GM18499 (cell line): Measurements from ENCODE around the gene SCYL1.
"Not testable (repeated sequence)": the region's sequence is repeated elsewhere in the genome, so short reads cannot be mapped to it uniquely, and the experiment has no call there.

Source experiments
- ATAC-seq: cut with Tn5 transposase; IDR thresholded peaks from one replicate; pipeline ENCODE4 v1.9.1; 2021; ENCODE audit warnings: moderate number of reproducible peaks; ENCODE audit not compliant: insufficient read depth, unreplicated experiment

The SCYL1 gene

DNA sequence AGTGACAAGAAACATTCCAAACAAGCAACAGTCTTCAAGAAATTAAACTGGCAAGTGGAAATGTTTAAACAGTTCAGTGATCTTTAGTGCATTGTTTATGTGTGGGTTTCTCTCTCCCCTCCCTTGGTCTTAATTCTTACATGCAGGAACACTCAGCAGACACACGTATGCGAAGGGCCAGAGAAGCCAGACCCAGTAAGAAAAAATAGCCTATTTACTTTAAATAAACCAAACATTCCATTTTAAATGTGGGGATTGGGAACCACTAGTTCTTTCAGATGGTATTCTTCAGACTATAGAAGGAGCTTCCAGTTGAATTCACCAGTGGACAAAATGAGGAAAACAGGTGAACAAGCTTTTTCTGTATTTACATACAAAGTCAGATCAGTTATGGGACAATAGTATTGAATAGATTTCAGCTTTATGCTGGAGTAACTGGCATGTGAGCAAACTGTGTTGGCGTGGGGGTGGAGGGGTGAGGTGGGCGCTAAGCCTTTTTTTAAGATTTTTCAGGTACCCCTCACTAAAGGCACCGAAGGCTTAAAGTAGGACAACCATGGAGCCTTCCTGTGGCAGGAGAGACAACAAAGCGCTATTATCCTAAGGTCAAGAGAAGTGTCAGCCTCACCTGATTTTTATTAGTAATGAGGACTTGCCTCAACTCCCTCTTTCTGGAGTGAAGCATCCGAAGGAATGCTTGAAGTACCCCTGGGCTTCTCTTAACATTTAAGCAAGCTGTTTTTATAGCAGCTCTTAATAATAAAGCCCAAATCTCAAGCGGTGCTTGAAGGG, 20.0 kb upstream of the SCYL1 start:
- ATAC-seq: no peak

- ATAC-seq: no peak
These were observed 19.2 kb upstream of the SCYL1 start for GRCh38 chr11:65505466-65506289.

GRCh38 chr11:65506290-65506771, 18.6 kb upstream of the SCYL1 start:
- no peak for ATAC-seq

- peak; percentile 19 for ATAC-seq
These were observed 17.9 kb upstream of the SCYL1 start for GRCh38 chr11:65506772-65507505.

DNA sequence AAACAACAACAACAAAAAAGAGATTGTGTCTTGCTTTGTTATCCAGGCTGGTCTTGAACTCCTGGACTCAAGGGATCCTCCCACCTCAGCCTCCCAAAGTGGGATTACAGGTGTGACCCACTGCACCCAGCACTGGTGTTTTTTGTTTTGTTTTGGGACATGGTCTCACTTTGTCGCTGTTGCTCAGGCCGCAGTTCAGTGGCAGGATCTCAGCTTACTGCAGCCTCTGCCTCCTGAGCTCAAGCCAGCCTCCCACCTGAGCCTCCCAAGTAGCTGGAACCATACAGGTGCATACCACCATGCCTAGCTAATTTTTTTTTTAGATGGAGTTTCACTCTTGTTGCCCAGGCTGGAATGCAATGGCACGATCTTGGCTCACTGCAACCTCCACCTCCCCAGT, 12.6 kb upstream of the SCYL1 start:
- not testable (repeated sequence) for ATAC-seq

DNA sequence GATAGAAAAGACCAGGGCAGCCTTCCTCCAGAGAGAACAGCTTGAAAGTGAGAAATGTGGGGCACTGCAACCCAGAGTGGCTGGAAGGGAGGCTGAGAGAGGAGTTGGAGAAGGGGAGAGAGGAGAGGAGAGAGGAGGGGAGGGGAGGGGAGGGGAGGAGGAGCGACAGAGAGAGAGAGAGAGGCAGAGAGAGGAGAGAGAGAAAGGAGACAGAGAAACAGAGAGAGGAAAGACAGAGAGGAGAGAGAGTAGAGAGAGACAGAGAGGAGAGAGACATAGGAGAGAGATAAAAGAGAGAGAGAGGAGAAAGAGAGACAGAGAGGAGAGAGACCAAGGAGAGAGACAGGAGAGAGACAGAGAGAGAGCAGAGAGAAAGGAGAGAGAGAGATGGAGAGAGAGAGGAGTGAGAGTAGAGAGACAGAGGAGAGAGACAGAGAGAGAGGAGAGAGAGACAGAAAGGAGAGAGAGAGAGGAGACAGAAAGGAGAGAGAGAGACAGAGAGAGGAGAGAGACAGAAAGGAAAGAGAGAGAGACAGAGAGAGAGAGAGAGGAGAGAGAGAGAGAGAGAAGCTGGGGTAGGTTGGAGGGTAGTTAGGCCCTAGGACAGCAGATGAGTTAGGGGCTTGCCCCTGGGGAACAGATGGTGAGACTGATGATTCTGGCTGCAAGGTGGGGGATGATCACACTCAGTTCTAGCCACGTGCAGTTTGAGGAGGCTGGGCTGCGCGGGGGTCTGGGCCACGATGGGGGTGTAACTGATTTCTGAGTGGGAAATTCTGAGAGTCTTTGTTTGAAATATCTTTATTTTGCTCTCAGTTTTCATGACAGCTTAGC, 8.5 kb upstream of the SCYL1 start:
- ATAC-seq: no peak

DNA sequence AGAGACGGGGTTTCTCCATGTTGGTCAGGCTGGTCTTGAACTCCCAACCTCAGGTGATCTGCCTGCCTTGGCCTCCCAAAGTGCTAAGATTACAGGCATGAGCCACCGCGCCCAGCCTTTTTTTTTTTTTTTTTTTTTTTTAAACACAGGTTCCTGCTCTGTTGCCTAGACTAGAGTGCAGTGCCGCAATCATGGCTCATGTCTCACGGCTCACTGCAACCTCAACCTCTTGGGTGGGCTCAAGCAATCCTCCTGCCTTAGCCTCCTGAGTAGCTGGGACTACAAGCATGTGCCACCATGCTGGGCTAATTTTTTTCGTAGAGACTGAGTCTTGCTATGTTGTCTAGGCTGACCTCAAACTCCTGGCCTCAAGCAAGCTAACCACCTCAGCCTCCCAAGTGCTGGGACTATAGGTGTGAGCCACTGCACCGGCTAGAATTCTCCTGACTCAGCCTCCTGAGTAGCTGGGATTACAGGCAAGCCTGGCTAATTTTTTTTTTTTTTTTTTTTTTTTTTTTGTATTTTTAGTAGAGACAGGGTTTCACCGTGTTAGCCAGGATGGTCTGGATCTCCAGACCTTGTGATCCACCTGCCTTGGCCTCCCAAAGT, 5.8 kb upstream of the SCYL1 start:
- ATAC-seq: not testable (repeated sequence)

- ATAC-seq: not testable (repeated sequence)
These were observed 2.9 kb upstream of the SCYL1 start for GRCh38 chr11:65521777-65522521.

- not testable (repeated sequence) for ATAC-seq
These were observed 1.9 kb upstream of the SCYL1 start for GRCh38 chr11:65522718-65523630.

- ATAC-seq: not testable (repeated sequence)
These were observed 1.3 kb upstream of the SCYL1 start for GRCh38 chr11:65523631-65523968.

DNA sequence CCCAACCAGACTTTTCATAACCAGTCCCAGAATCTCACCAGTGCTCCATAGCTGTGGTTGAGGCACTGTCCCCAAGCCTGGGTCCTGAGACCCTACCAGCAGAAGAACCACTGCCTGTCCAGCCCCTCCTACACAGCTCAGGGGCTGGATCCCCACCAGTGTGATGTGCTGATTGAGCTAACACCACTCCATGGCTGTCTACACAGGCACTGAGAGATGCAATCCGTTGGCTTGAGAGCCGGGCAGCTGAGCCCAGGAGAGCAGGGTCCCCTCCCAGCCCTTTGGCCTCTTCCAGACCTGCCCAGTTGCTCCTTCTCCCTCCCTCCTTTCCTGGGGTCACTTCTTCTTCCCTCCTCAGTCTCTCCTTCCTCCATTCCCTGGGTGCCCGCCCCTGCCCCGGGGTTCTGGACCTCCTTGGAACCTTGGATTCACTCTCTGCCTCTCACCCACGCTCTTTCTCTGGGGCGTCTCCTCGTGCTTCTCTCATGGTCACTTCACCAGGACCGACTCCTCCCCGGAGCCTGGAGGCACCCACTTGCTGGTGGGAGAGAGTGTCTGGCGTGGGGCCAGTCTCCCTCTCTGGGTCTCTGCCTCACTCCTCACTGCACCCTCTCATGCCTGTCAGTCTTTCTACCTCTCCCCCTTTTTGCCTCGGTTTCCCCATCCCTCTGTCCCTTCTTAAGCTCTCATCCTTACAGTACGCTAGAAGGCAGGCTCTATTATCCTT, 706 bp upstream of the SCYL1 start:
- no peak for ATAC-seq

DNA sequence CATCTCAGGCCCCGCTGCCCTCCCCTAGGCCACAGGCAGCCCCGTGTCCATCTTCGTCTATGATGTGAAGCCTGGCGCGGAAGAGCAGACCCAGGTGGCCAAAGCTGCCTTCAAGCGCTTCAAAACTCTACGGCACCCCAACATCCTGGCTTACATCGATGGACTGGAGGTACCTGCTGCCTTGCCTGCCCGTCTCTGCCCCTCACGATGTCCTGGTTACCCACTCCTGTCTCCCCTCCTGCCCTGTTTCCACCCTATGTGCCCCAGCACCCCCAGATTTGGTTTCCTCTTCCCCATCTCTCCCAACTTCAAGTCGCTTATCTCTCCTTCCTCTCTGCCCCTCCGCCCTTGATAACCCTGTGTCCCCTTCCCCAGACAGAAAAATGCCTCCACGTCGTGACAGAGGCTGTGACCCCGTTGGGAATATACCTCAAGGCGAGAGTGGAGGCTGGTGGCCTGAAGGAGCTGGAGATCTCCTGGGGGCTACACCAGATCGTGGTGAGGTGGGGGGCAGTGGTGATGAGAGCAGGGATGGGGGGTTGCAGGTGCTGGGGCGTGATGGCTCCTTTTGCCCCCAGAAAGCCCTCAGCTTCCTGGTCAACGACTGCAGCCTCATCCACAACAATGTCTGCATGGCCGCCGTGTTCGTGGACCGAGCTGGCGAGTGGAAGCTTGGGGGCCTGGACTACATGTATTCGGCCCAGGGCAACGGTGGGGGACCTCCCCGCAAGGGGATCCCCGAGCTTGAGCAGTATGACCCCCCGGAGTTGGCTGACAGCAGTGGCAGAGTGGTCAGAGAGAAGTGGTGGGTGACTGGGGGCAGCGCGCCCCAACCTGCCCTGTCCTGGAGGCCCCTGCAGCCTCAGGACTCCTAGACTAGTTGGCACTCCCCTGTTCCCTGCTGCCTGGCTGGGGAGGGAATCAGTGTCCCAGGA, 930 bp downstream of the SCYL1 start:
- ATAC-seq: no peak

GRCh38 chr11:65526744-65527143, 1.9 kb downstream of the SCYL1 start:
- no peak for ATAC-seq

DNA sequence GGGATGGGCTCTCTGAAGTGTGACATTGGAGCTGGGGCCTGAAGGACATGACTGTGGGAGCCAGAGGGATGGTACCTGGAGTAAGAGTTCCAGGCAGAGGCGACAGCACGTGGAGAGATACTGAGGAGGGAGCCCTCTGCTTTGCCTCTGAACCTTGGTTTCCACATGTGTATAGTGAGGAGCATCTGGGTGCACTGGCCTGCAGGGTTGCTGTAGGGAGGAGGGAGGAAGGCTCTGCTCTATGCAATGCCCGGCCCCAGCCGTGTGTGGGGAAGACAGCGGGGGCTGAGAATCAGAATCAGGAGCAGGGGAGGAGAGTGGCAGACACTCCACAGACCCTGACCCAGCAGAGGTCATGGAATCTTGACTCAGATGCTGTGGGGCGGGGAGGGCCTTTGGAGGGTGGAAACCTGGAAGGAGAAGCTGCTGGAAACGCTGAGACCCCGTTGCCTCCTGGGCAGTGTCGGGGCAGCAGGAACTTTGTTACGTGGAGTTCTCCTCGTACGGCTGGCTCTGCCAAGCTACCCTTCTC, 4.0 kb downstream of the SCYL1 start:
- ATAC-seq: no peak

DNA sequence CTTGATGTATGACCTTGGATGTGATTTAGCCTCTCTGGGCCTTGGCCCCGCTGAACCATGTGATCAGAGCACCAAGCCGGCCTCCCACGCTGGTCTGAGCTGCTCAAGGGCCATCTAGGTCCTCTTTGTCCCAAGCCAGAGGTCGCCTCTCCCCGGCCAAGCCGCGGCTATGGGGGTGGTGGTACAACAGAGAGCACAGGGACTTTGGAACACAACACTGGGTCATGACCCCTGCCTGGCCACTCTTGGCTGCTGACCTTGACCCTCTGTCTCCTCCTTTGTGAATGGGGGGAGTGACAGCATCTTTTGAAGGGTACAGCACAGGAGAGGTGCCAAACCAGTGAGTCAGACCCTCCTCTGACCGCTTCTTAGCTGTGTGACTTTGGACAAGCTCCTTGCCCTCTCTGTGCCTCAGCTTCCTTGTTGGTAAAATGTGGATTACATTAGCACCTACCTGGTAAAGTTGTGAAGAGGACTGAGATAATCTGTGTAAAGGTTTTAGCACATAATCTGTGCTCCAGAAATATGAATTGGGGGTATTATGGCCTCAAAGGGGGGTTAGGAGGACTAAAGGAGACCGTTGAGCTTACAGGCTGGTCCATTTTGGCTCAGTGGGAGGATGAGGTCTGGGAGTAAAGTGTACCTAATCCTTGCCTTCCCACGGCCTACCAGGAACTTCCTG, 4.7 kb downstream of the SCYL1 start:
- ATAC-seq: no peak
